Thyroid gland (tissue), 4 donors: ENCODE data around the gene PLEKHA5. TPM values are rescaled to one million over a fixed set of nuclear protein-coding genes. Genes with fewer than 3 reads are reported as not detected.
"Not testable (repeated sequence)": the region's sequence is repeated elsewhere in the genome, so short reads cannot be mapped to it uniquely, and the experiment has no call there.

ENCODE experiments used
- DNase-seq, 2 donors: peaks; one replicate each; pipeline ENCODE4 v3.0.0-alpha.2; 2019
- H3K27ac ChIP-seq, 3 donors: fragments of 200-600 bp; sonication (generic); 1 replicate in 2 of 3; 2 replicates in 1 of 3; pipeline ENCODE4 v1.5.1; 2016 to 2019; ENCODE audit warnings: mild to moderate bottlenecking in 1 of 3, moderate library complexity in 1 of 3
- H3K27me3 ChIP-seq: fragments of 200-600 bp; sonication (generic); one replicate; pipeline ENCODE4 v1.5.1; 2019
- H3K36me3 ChIP-seq, 2 donors: fragments of 200-600 bp; sonication (generic); one replicate each; pipeline ENCODE4 v1.5.1; 2016 to 2019
- H3K4me1 ChIP-seq, 2 donors: fragments of 200-600 bp; sonication (generic); one replicate each; pipeline ENCODE4 v1.5.1; 2017 to 2019
- H3K4me3 ChIP-seq, 3 donors: fragments of 200-600 bp; sonication (generic); replicated peaks in 1 of 3; 1 replicate in 2 of 3; 2 replicates in 1 of 3; pipeline ENCODE4 v1.5.1; 2016; ENCODE audit warnings: mild to moderate bottlenecking in 1 of 3
- H3K9me3 ChIP-seq: fragments of 200-600 bp; sonication (generic); one replicate; pipeline ENCODE4 v1.5.1; 2017
- POLR2A ChIP-seq, 2 donors: fragments of 450-650 bp; IDR thresholded peaks; one replicate each; pipeline ENCODE4 v1.6.1; 2017; ENCODE audit warnings: antibody characterized with exemption in 2 of 2, mild to moderate bottlenecking in 2 of 2, moderate library complexity in 1 of 2
- WGBS, 2 donors: methylation state at CpG; one replicate each; pipeline ENCODE4 v1.1.5; 2017; 5-methylcytosine and 5-hydroxymethylcytosine counted together
- intact Hi-C: fragments of 100-400 bp; cut with DNase I; formaldehyde crosslinking; loops from one replicate; pipeline ENCODE4 v1.15.1; 2023
- total RNA-seq, 4 donors: library from RNA; depleted of rRNA; stranded (reverse); fragments of >200 nt; gene quantifications; one replicate each; pipeline ENCODE4 v1.2.3, GENCODE V29; 2016
- TF ChIP-seq, protein P1 (sequence below), 6 experiments: fragments of 200-600 bp in 3 of 6; fragments of 450-650 bp in 3 of 6; sonication (generic) in 3 of 6; IDR thresholded peaks; one replicate each; pipeline ENCODE4 v1.5.1; 2016 to 2019; ENCODE audit warnings: antibody characterized with exemption in 6 of 6, mild to moderate bottlenecking in 2 of 6, inconsistent platforms in 1 of 6, moderate library complexity in 1 of 6

PLEKHA5 gene
- total RNA-seq, 4 donors from 2014 or later = 35.4 to 48.6 (median 40.8) TPM

DNA sequence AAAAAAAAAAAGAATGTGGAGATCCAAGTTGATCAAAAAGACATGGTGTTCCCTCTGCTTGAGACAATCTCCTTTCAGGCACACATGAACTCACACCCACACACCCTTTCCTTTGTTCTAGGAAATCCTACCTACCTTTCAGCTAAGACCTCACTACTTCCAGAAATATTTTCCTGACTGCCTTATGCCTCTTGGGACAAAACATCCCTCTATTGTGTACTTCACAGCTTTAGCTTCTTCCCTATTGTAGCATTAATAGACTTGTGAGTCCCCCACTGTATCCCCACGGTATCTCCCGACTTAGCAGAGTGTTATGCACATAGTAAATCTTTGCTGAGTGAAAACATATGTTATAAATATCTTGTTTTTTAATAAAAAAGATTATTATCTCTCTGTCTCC lies 264.9 kb downstream of the PLEKHA5 start:
- Histone ChIP-seq H3K27me3 (no peaks in the 10 kb centered on the region), H3K4me3 (no peak overlapping the region), H3K9me3 (no peaks in the 10 kb centered on the region), H3K4me1 (no peaks in the 10 kb centered on the region), H3K27ac (no peak overlapping the region), H3K36me3 (no peaks in the 10 kb centered on the region)
- intact Hi-C loops = no loop called here
- DNase-seq = no peak
- 77 to 78% methylated on average over 2 of the region's 2 CpGs for WGBS, 2 donors
- TF ChIP-seq, protein P1, sequence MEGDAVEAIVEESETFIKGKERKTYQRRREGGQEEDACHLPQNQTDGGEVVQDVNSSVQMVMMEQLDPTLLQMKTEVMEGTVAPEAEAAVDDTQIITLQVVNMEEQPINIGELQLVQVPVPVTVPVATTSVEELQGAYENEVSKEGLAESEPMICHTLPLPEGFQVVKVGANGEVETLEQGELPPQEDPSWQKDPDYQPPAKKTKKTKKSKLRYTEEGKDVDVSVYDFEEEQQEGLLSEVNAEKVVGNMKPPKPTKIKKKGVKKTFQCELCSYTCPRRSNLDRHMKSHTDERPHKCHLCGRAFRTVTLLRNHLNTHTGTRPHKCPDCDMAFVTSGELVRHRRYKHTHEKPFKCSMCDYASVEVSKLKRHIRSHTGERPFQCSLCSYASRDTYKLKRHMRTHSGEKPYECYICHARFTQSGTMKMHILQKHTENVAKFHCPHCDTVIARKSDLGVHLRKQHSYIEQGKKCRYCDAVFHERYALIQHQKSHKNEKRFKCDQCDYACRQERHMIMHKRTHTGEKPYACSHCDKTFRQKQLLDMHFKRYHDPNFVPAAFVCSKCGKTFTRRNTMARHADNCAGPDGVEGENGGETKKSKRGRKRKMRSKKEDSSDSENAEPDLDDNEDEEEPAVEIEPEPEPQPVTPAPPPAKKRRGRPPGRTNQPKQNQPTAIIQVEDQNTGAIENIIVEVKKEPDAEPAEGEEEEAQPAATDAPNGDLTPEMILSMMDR (IDR thresholded peaks at IDR 0.05) = no peak
- no peak for TF ChIP-seq POLR2A (IDR thresholded peaks at IDR 0.05)

DNA sequence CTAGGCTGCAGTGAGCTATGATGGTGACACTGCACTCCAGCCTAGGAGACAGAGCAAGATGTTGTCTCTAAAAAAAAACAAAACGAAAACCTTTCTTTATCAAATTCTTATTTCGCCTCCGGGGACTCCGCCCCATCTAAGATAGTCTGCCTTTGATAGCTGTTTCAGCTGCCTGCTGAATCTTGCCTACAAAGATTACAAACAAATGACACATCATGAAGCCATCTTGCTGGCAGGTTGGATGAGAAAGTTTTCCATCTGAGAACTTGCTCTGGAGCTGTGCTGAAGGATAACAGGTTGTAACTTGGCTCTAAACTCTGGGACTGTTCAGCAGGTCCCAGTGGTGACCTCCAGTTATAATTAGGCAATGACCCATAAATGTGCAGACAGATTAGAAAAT lies 268.0 kb downstream of the PLEKHA5 start:
- no peaks in the 10 kb centered on the region for H3K36me3 ChIP-seq
- intact Hi-C loops = no loop called here
- no peak overlapping the region for H3K27ac ChIP-seq
- H3K9me3 ChIP-seq = no peaks in the 10 kb centered on the region
- H3K27me3 ChIP-seq = no peaks in the 10 kb centered on the region
- no peak for DNase-seq
- no peak overlapping the region for H3K4me3 ChIP-seq
- 90 to 92% methylated on average over 4 of the region's 4 CpGs for WGBS, 2 donors
- H3K4me1 ChIP-seq = no peaks in the 10 kb centered on the region
- TF ChIP-seq POLR2A (IDR thresholded peaks at IDR 0.05) = no peak
- TF ChIP-seq, protein P1 (IDR thresholded peaks at IDR 0.05) = no peak

DNA sequence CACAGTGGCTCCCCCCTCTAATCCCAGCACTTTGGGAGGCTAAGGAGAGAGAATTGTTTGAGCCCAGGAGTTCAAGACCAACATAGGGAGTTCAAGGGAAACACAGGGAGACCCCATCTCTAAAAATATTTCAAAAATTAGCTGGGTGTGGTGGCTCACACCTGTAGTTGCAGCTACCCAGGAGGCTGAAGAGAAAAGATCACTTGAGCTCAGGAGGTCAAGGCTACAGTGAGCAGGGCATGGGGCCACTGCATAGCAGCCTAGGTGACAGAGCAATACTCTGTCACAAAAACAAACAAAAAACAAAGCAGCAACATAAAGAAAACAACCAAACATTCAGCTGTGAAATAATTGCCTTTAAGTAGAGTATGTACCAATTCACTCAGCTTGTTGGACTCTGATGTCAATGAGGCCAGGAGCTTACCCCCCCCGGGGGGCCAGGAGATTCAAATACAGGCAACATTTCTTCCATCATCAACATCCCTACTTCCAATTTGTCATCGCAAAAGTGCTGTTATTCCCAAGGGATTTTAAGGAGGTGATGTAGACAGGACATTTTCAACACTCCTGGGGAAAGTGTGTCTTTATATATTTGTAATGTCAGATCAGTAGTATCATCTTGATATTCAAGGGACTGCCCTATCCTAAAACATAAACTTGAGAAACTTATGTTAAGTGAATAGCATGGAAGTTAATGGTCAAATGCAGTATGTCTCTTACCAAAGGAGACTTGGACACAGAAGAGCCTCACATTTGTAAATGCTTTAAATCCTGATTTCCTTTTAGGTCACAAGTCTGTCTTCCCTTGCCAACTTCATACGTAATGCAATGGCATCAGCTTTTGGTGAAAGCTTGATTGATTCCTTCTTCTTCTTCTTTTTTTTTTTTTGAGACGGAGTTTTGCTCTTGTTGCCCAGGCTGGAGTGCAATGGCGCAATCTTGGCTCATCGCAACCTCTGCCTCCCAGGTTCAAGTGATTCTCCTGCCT lies 269.1 kb downstream of the PLEKHA5 start:
- H3K36me3 ChIP-seq = no peaks in the 10 kb centered on the region
- no peak for TF ChIP-seq POLR2A (IDR thresholded peaks at IDR 0.05)
- TF ChIP-seq, protein P1 (IDR thresholded peaks at IDR 0.05) = no peak
- intact Hi-C loops = no loop called here
- no peak for DNase-seq
- no peak overlapping the region for H3K4me3 ChIP-seq
- H3K4me1 ChIP-seq = no peaks in the 10 kb centered on the region
- H3K27ac ChIP-seq = no peak overlapping the region
- no peaks in the 10 kb centered on the region for H3K27me3 ChIP-seq
- no peaks in the 10 kb centered on the region for H3K9me3 ChIP-seq
- 85 to 88% methylated on average over 6 of the region's 6 CpGs for WGBS, 2 donors

DNA sequence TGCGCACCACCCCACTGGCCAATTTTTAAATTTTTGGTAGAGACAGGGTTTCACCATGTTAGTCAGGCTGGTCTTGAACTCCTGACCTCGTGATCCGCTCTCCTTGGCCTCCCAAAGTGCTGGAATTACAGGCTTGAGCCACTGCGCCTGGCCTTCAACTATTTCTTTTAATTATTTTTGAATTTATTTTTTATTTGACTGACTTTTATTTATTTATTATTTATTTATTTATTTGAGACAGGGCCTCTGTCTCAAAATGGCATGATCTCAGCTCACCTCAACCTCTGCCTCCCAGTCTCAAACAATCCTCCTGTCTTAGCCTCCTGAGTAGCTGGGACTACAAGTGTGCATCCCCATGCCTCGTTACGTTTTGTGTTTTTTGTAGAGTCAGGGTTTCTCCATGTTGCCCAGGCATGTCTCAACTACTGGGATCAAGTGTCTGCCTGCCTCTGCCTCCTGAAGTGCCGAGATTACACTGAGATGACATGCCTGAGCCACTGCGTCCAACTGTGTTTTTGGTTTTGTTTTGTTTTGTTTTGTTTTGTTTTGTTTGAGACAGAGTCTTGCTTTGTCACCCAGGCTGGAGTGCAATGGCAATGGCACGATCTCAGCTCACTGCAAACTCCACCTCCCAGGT lies 271.2 kb downstream of the PLEKHA5 start:
- intact Hi-C loops, H3K36me3 ChIP-seq, H3K9me3 ChIP-seq, H3K27me3 ChIP-seq, H3K27ac ChIP-seq, H3K4me1 ChIP-seq, DNase-seq, H3K4me3 ChIP-seq: not testable (repeated sequence)
- WGBS, 2 donors = 82 to 83% methylated on average over 9 of the region's 9 CpGs

DNA sequence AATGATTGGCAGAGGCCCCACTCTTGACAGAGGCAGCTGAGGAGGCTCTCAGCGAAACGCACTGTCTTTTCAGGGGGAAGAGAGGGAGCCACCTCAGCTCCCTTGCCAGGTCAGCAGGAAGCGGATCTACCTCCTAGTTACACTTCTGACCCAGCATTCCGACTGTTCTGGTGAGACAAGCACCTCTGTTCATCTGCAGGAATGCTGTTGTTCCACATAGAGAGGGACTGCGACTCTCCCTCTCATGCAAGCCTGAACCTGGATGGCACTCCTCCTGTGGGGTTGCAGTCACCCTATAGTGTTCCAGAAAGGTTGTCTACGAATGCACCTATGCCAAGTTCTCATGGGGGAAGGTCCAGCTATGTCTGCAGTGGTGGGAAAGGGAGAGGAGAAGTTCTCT lies 272.7 kb downstream of the PLEKHA5 start:
- Histone ChIP-seq H3K4me1 (no peaks in the 10 kb centered on the region), H3K27ac (no peak overlapping the region), H3K9me3 (no peaks in the 10 kb centered on the region), H3K36me3 (no peaks in the 10 kb centered on the region), H3K4me3 (no peak overlapping the region), H3K27me3 (no peaks in the 10 kb centered on the region)
- intact Hi-C loops = no loop called here
- TF ChIP-seq, protein P1 (IDR thresholded peaks at IDR 0.05) = no peak
- no peak for TF ChIP-seq POLR2A (IDR thresholded peaks at IDR 0.05)
- 52 to 63% methylated on average over 6 of the region's 6 CpGs for WGBS, 2 donors
- no peak for DNase-seq
